A673 (cell line): ENCODE results near the gene ZNF177.

Experiments used
- CTCF ChIP-seq: fragments of 300-800, 200-600 bp; sonication (generic); conservative IDR thresholded peaks from 2 replicates; pipeline ENCODE4 v1.5.1; 2017; ENCODE audit warnings: low read depth, mild to moderate bottlenecking, antibody characterized with exemption, low read length, moderate library complexity, mixed read lengths
- EZH2 ChIP-seq: fragments of 200-600 bp; sonication (generic); IDR thresholded peaks from 2 replicates; pipeline ENCODE4 v1.6.1; 2017; ENCODE audit warnings: borderline replicate concordance, low read depth, mild to moderate bottlenecking, mixed read lengths, antibody characterized with exemption, low read length; ENCODE audit not compliant: poor library complexity, severe bottlenecking

GRCh38 chr19:9407827-9408226, 45.0 kb downstream of the ZNF177 start:
- TF ChIP-seq EZH2 (no peak), CTCF (no peak)
